G401 (cell line): ENCODE results near the gene TDRD7. TPM values are rescaled to one million over a fixed set of nuclear protein-coding genes. Genes with fewer than 3 reads are reported as not detected.

Experiments used
- DNase-seq: peaks from one replicate; pipeline ENCODE4 v3.0.0-alpha.2; 2015; ENCODE audit warnings: low spot score
- in situ Hi-C: cut with HindIII; loops from 2 replicates; pipeline ENCODE4 v1.10.0; 2016; ENCODE audit warnings: low sequenced_read_pairs, mixed read lengths
- total RNA-seq: library from RNA; depleted of rRNA; stranded (reverse); fragments of >200 nt; shearing (Covaris generic); gene quantifications from 2 replicates; pipeline ENCODE4 v1.2.3, GENCODE V29; 2014; rRNA removed

The TDRD7 gene
- 0.20 and 0.43 TPM in 2 replicates for total RNA-seq

- peak; percentile 71 for DNase-seq
- in situ Hi-C loops: no loop called here
Observed at GRCh38 chr9:97411789-97412625, at the start of gene TDRD7. TDRD7 (plus strand) TSS chr9:97412096; CDS start chr9:97428466, 16,370 bp downstream.

DNA sequence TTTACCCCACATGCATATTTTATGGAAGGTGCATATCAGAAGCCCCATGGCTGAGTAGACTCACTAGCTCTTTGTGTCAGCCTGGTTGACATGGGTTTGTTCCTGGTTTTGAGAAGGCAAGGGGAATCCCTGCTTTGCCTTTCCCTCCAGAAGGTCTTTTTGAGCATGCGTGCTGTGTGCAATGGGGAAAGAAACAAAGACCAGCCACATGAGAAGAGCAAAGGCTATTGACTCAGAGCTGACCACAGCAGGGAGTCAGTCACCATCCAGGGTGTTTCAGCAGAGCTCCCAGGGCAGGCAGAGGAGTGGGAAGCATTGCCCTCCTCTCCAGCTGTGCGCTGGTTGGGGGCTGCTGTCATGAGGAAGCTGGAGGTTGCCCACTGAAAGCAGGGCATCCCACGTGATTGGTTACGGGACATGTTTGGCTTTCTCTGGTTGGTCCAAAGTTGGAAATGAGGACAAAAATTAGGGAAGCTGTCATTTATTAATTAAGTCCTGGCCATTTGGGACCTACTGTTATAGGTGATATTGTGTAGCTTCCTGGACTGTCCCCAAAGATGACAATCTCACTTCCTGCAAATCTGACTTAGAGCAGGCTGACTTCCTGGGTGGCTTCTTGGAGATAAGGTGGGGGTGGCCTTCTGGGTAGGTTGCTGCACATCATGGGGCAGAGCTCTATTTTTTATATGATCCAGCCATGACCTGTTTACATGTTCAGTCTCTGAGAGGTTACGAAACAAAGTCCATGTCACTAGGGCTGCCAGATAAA lies 48.9 kb upstream of the TDRD7 start:
- DNase-seq: no peak
- in situ Hi-C loops: no loop called here

DNA sequence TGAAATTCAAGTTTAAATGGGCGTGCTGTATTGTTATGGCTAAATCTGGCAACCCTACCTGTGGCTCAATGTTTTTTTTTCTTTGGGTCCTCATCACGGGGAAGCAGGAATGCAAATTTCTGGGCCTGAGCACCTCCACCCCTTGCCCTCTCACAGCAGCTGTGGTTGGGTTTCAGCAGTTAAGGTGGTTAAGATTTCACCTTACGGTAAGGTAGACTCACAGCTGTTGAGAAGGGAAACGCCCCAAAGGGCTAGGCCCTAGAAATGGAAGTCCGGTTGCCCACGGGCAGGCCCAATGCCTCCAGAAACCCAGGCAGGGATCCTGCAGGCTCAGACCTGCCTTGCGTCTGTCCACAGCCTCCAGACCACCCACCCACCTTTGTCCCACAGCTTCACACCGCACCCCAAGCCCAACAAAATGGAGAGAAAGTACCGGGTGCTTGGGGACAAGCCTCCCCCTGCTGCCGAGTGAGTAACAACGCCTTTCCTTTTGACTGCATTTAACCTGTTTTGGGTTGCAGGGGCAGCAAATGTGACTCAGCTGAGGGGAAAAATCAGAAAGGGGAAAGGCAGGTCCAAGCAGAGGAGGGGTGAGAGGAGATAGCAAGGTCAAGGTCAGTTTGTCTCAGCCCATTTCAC lies 48.1 kb upstream of the TDRD7 start:
- DNase-seq: no peak
- in situ Hi-C loops: no loop called here

DNA sequence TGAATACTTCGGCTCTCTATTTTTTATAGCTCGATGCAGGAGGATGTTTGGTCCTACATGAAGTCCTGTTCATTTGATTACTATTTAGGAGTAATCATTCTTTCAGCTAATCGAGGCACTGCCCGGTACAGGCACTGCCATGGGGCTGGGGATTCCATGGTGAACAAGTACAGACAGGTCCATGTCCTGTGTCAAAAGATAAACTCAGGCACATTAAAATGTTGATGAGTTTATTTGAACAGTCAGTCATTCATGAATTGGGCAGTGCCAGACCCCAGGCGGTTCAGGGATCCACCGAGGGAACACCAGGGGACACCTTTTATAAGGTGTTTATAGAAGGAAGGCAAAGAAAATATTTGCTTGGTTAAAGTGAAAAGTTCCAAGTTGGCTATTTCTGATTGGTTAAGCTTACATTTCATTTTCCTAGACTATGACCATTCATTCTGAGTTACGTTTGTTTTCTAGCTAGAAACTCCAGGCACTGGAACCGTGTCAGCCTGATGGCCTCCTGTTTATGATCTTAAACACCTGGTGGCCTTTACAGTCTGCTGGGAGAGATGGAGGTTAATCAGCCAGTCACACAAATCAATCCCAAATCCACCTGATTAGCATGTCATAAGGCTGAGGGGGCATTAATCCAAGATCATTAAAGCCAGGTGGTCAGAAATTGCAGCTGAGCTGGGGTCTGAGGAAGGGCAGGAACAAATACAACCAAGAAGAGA lies 47.0 kb upstream of the TDRD7 start:
- DNase-seq: no peak
- in situ Hi-C loops: no loop called here

DNA sequence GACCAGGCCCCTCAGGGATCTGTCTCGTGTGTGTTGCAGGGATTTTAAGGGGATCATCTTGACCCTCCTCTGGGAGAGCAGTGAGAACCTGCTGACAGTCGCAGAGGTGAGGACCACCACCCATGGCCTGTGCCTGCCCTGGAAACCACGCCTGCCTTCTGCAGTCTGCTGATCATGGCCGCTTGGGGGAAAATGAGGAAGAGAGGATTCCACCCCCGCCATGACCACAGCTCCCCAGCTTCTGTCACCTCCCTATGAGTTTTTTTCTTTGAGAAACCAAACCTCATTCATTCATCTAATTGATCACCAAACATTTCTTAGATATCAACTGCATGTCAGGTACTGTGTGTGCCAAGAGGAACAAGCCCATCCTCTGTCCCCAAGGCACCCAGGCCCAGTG lies 46.3 kb upstream of the TDRD7 start:
- in situ Hi-C loops: no loop called here
- no peak for DNase-seq

- in situ Hi-C loops: no loop called here
- DNase-seq: no peak
Observed at GRCh38 chr9:97366476-97366875, 45.4 kb upstream of the TDRD7 start.

DNA sequence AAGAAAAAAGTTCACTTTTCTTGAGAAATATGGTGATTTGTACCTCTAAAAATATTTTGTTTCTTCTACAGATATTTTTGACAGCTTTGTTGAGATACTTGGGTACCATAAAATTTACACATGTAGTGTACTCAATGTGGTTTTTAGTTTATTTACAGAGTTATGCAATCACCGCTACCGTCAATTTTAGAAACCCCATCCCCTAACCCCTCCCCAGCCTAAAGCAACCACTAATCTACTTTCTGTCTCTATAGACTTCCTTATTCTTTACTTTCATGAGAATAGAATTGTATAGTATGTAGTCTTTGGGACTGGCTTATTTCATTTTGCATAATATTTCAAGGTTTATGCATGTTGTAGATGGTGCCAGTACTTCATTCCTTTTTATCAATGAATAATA lies 45.0 kb upstream of the TDRD7 start:
- in situ Hi-C loops: no loop called here
- no peak for DNase-seq

GRCh38 chr9:97367729-97368128 lies 44.2 kb upstream of the TDRD7 start:
- in situ Hi-C loops: no loop called here
- no peak for DNase-seq

- DNase-seq: no peak
- in situ Hi-C loops: no loop called here
Observed at GRCh38 chr9:97368964-97369363, 42.9 kb upstream of the TDRD7 start.

DNA sequence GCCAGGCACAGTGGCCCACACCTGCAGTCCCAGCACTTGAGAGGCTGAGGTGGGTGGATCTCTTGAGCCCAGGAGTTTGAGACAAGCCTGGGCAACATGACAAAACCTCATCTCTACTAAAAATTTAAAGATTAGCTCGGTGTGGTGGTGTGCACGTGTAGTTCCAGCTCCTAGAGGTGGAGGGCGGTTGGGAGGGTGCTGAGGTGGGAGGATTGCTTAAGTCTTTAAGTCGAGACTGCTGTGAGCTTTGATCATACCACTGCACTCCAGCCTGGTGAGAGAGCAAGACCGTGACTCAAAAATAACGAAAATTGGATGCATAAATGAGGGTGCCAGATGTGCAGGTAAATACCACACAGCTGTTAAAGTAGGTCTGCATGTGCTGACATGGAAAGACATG lies 39.3 kb upstream of the TDRD7 start:
- in situ Hi-C loops: no loop called here
- DNase-seq: no peak

- in situ Hi-C loops: no loop called here
- no peak for DNase-seq
Observed at GRCh38 chr9:97373331-97373730, 38.6 kb upstream of the TDRD7 start.

- in situ Hi-C loops: no loop called here
- DNase-seq: no peak
Observed at GRCh38 chr9:97374811-97375210, 37.1 kb upstream of the TDRD7 start.

DNA sequence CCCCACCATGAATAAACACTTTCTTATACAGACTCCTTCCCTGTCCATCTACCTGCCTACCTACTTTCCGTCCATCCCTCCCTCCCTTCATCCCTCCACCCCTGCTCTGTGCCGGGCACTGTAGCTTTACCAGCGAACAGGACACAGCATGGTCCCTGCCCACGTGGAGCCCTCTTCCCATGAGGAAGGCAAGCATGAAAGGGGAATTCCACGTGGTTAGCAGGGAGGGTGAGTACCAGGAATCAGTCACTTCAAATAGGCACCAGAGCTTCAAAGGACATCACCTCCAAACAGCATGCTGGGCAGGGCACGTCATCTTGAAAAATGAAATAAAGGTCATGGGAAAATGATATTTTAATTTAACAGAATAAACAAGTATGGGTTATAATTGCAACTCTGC lies 35.0 kb upstream of the TDRD7 start:
- in situ Hi-C loops: no loop called here
- DNase-seq: no peak

- no peak for DNase-seq
- in situ Hi-C loops: no loop called here
Observed at GRCh38 chr9:97382099-97382718, 29.7 kb upstream of the TDRD7 start.

DNA sequence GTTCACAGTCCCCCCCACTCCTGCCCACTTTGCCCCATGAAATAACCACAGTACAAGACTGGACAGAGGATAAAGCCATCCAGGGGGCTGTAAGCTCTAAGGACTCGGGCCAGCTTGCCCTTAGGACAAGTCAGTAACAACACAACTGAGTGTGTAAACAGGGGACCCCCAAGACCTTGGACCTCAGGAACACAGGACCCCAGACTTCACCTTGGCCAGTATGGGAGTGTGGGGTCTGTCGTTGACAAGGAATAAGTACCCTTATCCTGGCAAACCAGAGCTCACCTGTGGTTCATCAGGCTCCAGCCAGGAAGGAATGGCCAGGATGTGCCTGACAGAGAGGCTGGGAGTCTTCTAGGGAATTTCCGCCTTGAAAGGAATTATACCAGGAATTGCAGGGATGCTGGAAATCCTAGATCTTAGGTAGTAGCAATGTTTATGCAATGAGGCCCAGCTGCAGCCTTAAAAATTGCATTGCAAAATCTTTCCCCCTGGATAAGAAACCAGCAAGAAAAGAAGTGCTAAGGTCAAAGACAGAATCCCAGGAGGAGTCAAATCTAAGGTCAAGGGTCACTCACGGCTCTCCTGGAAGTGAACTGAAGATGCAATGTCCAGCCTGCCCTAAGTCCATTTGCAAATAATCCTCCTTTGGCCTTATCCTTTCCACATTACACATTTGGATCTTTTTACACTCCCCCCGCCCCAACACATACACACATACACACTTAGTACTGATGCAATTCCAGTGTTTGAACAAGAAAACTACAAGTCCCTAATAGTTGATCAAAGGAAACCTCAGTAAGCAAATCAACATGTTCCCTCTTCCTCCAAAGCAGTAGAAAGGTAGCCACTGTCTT lies 27.3 kb upstream of the TDRD7 start:
- in situ Hi-C loops: no loop called here
- DNase-seq: no peak

DNA sequence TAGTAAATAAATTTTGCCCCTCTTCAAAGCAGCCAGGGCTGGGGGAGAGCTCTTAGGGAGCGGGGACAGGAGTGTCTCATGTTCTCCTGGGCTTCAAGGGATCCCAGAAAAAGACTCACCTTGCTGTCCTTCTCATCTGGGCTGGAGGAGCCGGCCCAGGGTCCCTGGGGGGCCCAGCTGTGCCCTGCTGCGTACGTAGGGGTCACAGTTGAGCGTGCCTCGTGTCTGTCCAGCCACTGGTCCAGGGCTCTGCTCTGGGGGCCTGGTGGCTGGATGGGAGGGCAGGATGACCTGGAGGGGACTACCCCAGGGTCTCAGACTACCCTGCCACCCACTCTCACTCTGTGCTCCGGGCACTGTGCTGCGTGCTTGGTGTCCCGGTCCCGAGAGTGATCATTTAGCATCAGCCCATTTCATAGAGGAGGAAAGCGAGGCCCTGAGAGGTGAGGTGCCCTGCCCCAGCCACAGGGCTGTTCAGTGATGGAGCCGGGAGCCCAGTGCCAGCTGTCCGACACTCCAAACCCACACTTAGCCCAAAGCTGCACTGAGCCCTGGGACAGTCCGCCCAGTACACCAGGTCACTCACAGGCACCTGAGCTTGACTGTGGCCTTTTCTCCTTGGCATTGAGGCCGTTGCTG lies 26.2 kb upstream of the TDRD7 start:
- DNase-seq: no peak
- in situ Hi-C loops: no loop called here

- DNase-seq: no peak
- in situ Hi-C loops: no loop called here
Observed at GRCh38 chr9:97386265-97386633, 25.6 kb upstream of the TDRD7 start.
